BLaER1 (cell line): ENCODE measurements around the gene NHSL2.

Source experiments
- H3K27ac ChIP-seq: shearing (Covaris generic); formaldehyde crosslinking; 2 replicates; pipeline ENCODE4 v1.8.1; 2022
- H3K27me3 ChIP-seq: shearing (Covaris generic); formaldehyde crosslinking; 2 replicates; pipeline ENCODE4 v1.8.1; 2022
- H3K36me3 ChIP-seq: shearing (Covaris generic); formaldehyde crosslinking; 2 replicates; pipeline ENCODE4 v1.8.1; 2022
- H3K4me1 ChIP-seq: shearing (Covaris generic); formaldehyde crosslinking; 2 replicates; pipeline ENCODE4 v1.8.1; 2022
- H3K4me2 ChIP-seq: shearing (Covaris generic); formaldehyde crosslinking; 2 replicates; pipeline ENCODE4 v1.8.1; 2022
- H3K4me3 ChIP-seq: shearing (Covaris generic); formaldehyde crosslinking; 2 replicates; pipeline ENCODE4 v1.8.1; 2022
- H3K9ac ChIP-seq: shearing (Covaris generic); formaldehyde crosslinking; 2 replicates; pipeline ENCODE4 v1.8.1; 2022
- H3K9me3 ChIP-seq: shearing (Covaris generic); formaldehyde crosslinking; 2 replicates; pipeline ENCODE4 v1.8.1; 2022
- H4K20me1 ChIP-seq: shearing (Covaris generic); formaldehyde crosslinking; 2 replicates; pipeline ENCODE4 v1.8.1; 2022
- Cebpa-rat ChIP-seq: shearing (Covaris generic); IDR thresholded peaks from 2 replicates; pipeline ENCODE4 v1.8.1; 2022

The NHSL2 gene

GRCh38 chrX:72045552-72046277 is 135.1 kb downstream of the NHSL2 start:
- Histone ChIP-seq H3K4me1 (no peaks in the 10 kb centered on the region), H3K27me3 (peaks cover 96% of the 10 kb centered on the region), H3K36me3 (no peaks in the 10 kb centered on the region), H3K27ac (no peak overlapping the region), H3K9me3 (no peaks in the 10 kb centered on the region), H3K4me2 (no peak overlapping the region), H3K4me3 (no peak overlapping the region), H4K20me1 (no peaks in the 10 kb centered on the region; the same call in 1 of the 2 replicates), H3K9ac (no peak overlapping the region)
- no peak for TF ChIP-seq Cebpa-rat

- Histone ChIP-seq H3K27me3 (peaks cover 94% of the 10 kb centered on the region), H3K4me1 (no peaks in the 10 kb centered on the region), H3K9me3 (no peaks in the 10 kb centered on the region), H3K36me3 (no peaks in the 10 kb centered on the region), H3K9ac (no peak overlapping the region), H3K4me2 (no peak overlapping the region), H3K27ac (no peak overlapping the region), H3K4me3 (no peak overlapping the region), H4K20me1 (no peaks in the 10 kb centered on the region; the same call in 1 of the 2 replicates)
- no peak for TF ChIP-seq Cebpa-rat
These were observed 135.8 kb downstream of the NHSL2 start for GRCh38 chrX:72046447-72046846.

GRCh38 chrX:72048510-72049455 is 138.1 kb downstream of the NHSL2 start:
- Histone ChIP-seq H3K9ac (no peak overlapping the region), H3K4me1 (no peaks in the 10 kb centered on the region), H3K27ac (no peak overlapping the region), H3K4me3 (no peak overlapping the region), H4K20me1 (no peaks in the 10 kb centered on the region; the same call in 1 of the 2 replicates), H3K27me3 (peaks cover 94% of the 10 kb centered on the region), H3K9me3 (no peaks in the 10 kb centered on the region), H3K4me2 (no peak overlapping the region), H3K36me3 (no peaks in the 10 kb centered on the region)
- no peak for TF ChIP-seq Cebpa-rat

GRCh38 chrX:72050011-72050410 is 139.4 kb downstream of the NHSL2 start:
- H3K27ac ChIP-seq, result no peak overlapping the region
- H3K9ac ChIP-seq, result no peak overlapping the region
- H3K4me3 ChIP-seq, result no peak overlapping the region
- no peak for TF ChIP-seq Cebpa-rat
- H4K20me1 ChIP-seq, result no peaks in the 10 kb centered on the region; the same call in 1 of the 2 replicates
- H3K4me2 ChIP-seq, result no peak overlapping the region
- peaks cover 1% of the 10 kb centered on the region; the same call in 1 of the 2 replicates for H3K9me3 ChIP-seq
- no peaks in the 10 kb centered on the region for H3K4me1 ChIP-seq
- no peaks in the 10 kb centered on the region for H3K36me3 ChIP-seq
- H3K27me3 ChIP-seq, result peaks cover 96% of the 10 kb centered on the region

- H3K27me3 ChIP-seq, result peaks cover 96% of the 10 kb centered on the region
These were observed 140.9 kb downstream of the NHSL2 start for GRCh38 chrX:72051589-72051988.

GRCh38 chrX:72052415-72053090 is 141.9 kb downstream of the NHSL2 start:
- no peaks in the 10 kb centered on the region for H3K4me1 ChIP-seq
- no peak overlapping the region for H3K4me2 ChIP-seq
- no peak for TF ChIP-seq Cebpa-rat
- H3K4me3 ChIP-seq, result no peak overlapping the region
- no peaks in the 10 kb centered on the region; the same call in 1 of the 2 replicates for H4K20me1 ChIP-seq
- no peak overlapping the region for H3K9ac ChIP-seq
- peaks cover 3% of the 10 kb centered on the region; the same call in 1 of the 2 replicates for H3K9me3 ChIP-seq
- no peak overlapping the region for H3K27ac ChIP-seq
- H3K36me3 ChIP-seq, result no peaks in the 10 kb centered on the region
- H3K27me3 ChIP-seq, result peaks cover 96% of the 10 kb centered on the region

More at GRCh38 chrX:72051589-72051988, 140.9 kb downstream of the NHSL2 start:
- H3K4me1 ChIP-seq, result no peaks in the 10 kb centered on the region
- H3K4me2 ChIP-seq, result no peak overlapping the region
- H3K9me3 ChIP-seq, result peaks cover 3% of the 10 kb centered on the region; the same call in 1 of the 2 replicates
- no peak overlapping the region for H3K9ac ChIP-seq
- no peak for TF ChIP-seq Cebpa-rat
- no peak overlapping the region for H3K27ac ChIP-seq
- no peak overlapping the region for H3K4me3 ChIP-seq
- H3K36me3 ChIP-seq, result no peaks in the 10 kb centered on the region
- H4K20me1 ChIP-seq, result no peaks in the 10 kb centered on the region; the same call in 1 of the 2 replicates

GRCh38 chrX:72053508-72053907 is 142.9 kb downstream of the NHSL2 start:
- H3K27me3 ChIP-seq, result peaks cover 96% of the 10 kb centered on the region
- no peak overlapping the region for H3K4me3 ChIP-seq
- H3K9ac ChIP-seq, result no peak overlapping the region
- H3K4me2 ChIP-seq, result no peak overlapping the region
- H4K20me1 ChIP-seq, result no peaks in the 10 kb centered on the region; the same call in 1 of the 2 replicates
- no peaks in the 10 kb centered on the region for H3K36me3 ChIP-seq
- peaks cover 3% of the 10 kb centered on the region; the same call in 1 of the 2 replicates for H3K9me3 ChIP-seq
- no peaks in the 10 kb centered on the region for H3K4me1 ChIP-seq
- H3K27ac ChIP-seq, result no peak overlapping the region
- TF ChIP-seq Cebpa-rat, result no peak

- TF ChIP-seq Cebpa-rat, result no peak
- peaks cover 98% of the 10 kb centered on the region for H3K27me3 ChIP-seq
- H3K9ac ChIP-seq, result no peak overlapping the region
- no peaks in the 10 kb centered on the region for H3K36me3 ChIP-seq
- H3K27ac ChIP-seq, result no peak overlapping the region
- H3K9me3 ChIP-seq, result peaks cover 3% of the 10 kb centered on the region; the same call in 1 of the 2 replicates
- no peak overlapping the region for H3K4me3 ChIP-seq
- no peaks in the 10 kb centered on the region; the same call in 1 of the 2 replicates for H4K20me1 ChIP-seq
- H3K4me2 ChIP-seq, result no peak overlapping the region
- no peaks in the 10 kb centered on the region for H3K4me1 ChIP-seq
These were observed 144.3 kb downstream of the NHSL2 start for GRCh38 chrX:72054779-72055489.

GRCh38 chrX:72057331-72057730 is 146.7 kb downstream of the NHSL2 start:
- H3K4me2 ChIP-seq, result no peak overlapping the region
- H3K27me3 ChIP-seq, result peaks cover 96% of the 10 kb centered on the region
- no peaks in the 10 kb centered on the region for H3K4me1 ChIP-seq
- H3K27ac ChIP-seq, result no peak overlapping the region
- H3K36me3 ChIP-seq, result no peaks in the 10 kb centered on the region
- TF ChIP-seq Cebpa-rat, result no peak
- H3K9me3 ChIP-seq, result peaks cover 3% of the 10 kb centered on the region; the same call in 1 of the 2 replicates
- H3K4me3 ChIP-seq, result no peak overlapping the region
- no peak overlapping the region for H3K9ac ChIP-seq
- no peaks in the 10 kb centered on the region; the same call in 1 of the 2 replicates for H4K20me1 ChIP-seq
